ENCODE results near the gene TNN. TPM values are rescaled to one million over a fixed set of nuclear protein-coding genes. Genes with fewer than 3 reads are reported as not detected.
"Not testable (repeated sequence)": the region's sequence is repeated elsewhere in the genome, so short reads cannot be mapped to it uniquely, and the experiment has no call there.

TNN gene
- total and polyA plus RNA-seq, 5 donors from 2014 or later: 0.09 TPM; not detected in 4

GRCh38 chr1:175035865-175036264 is 31.8 kb upstream of the TNN start:
- no peaks in the 10 kb centered on the region for H3K4me1 ChIP-seq (ENCODE audit: control insufficient read depth, insufficient read depth, low read length, poor library complexity, severe bottlenecking)
- H3K27me3 ChIP-seq (ENCODE audit: control insufficient read depth, insufficient read depth, low read length): peaks cover 12% of the 10 kb centered on the region
- Mint-ChIP-seq H3K9me3 (peaks cover 0 to 1% (median 0%) of the 10 kb centered on the region in 7 donors), H3K4me3 (no peak overlapping the region), H3K4me1 (no peaks in the 10 kb centered on the region), H3K36me3 (no peaks in the 10 kb centered on the region), H3K27ac (no peak overlapping the region), H3K27me3 (peaks cover 21% of the 10 kb centered on the region)
- no peak overlapping the region for H3K27ac ChIP-seq (ENCODE audit: insufficient read depth, low read length, poor library complexity, severe bottlenecking)
- no peak overlapping the region for H3K4me3 ChIP-seq (ENCODE audit: low read depth, low read length)
- H3K9me3 ChIP-seq (ENCODE audit: control insufficient read depth in 2 of 2, low read length in 2 of 2): no peaks in the 10 kb centered on the region
- ATAC-seq (ENCODE audit: low read depth in 2 of 2): no peak
- no peak for DNase-seq
- no peaks in the 10 kb centered on the region for H3K36me3 ChIP-seq (ENCODE audit: control insufficient read depth, insufficient read depth, low read length)

GRCh38 chr1:175036476-175036875 is 31.2 kb upstream of the TNN start:
- H3K36me3 ChIP-seq (ENCODE audit: control insufficient read depth, insufficient read depth, low read length): no peaks in the 10 kb centered on the region
- H3K27ac ChIP-seq (ENCODE audit: insufficient read depth, low read length, poor library complexity, severe bottlenecking): no peak overlapping the region
- H3K4me1 ChIP-seq (ENCODE audit: control insufficient read depth, insufficient read depth, low read length, poor library complexity, severe bottlenecking): no peaks in the 10 kb centered on the region
- Mint-ChIP-seq H3K36me3 (no peaks in the 10 kb centered on the region), H3K4me3 (no peak overlapping the region), H3K27me3 (peaks cover 21% of the 10 kb centered on the region), H3K9me3 (peaks cover 0 to 1% (median 0%) of the 10 kb centered on the region in 7 donors), H3K4me1 (no peaks in the 10 kb centered on the region), H3K27ac (no peak overlapping the region)
- no peaks in the 10 kb centered on the region for H3K9me3 ChIP-seq (ENCODE audit: control insufficient read depth in 2 of 2, low read length in 2 of 2)
- H3K4me3 ChIP-seq (ENCODE audit: low read depth, low read length): no peak overlapping the region
- ATAC-seq (ENCODE audit: low read depth in 2 of 2) (no peak), DNase-seq (no peak)
- H3K27me3 ChIP-seq (ENCODE audit: control insufficient read depth, insufficient read depth, low read length): peaks cover 12% of the 10 kb centered on the region

- Mint-ChIP-seq H3K4me3 (no peak overlapping the region), H3K4me1 (no peaks in the 10 kb centered on the region), H3K36me3 (no peaks in the 10 kb centered on the region), H3K27ac (no peak overlapping the region), H3K9me3 (peaks cover 0 to 1% (median 0%) of the 10 kb centered on the region in 7 donors), H3K27me3 (peaks cover 21% of the 10 kb centered on the region)
- no peaks in the 10 kb centered on the region for H3K36me3 ChIP-seq (ENCODE audit: control insufficient read depth, insufficient read depth, low read length)
- peaks cover 12% of the 10 kb centered on the region for H3K27me3 ChIP-seq (ENCODE audit: control insufficient read depth, insufficient read depth, low read length)
- H3K4me3 ChIP-seq (ENCODE audit: low read depth, low read length): no peak overlapping the region
- DNase-seq (no peak), ATAC-seq (ENCODE audit: low read depth in 2 of 2) (no peak)
- H3K9me3 ChIP-seq (ENCODE audit: control insufficient read depth in 2 of 2, low read length in 2 of 2): no peaks in the 10 kb centered on the region
- H3K4me1 ChIP-seq (ENCODE audit: control insufficient read depth, insufficient read depth, low read length, poor library complexity, severe bottlenecking): no peaks in the 10 kb centered on the region
- no peak overlapping the region for H3K27ac ChIP-seq (ENCODE audit: insufficient read depth, low read length, poor library complexity, severe bottlenecking)
These were observed 30.2 kb upstream of the TNN start for GRCh38 chr1:175037416-175037815.

GRCh38 chr1:175040324-175040879 is 27.2 kb upstream of the TNN start:
- Mint-ChIP-seq H3K27me3 (peaks cover 36% of the 10 kb centered on the region), H3K4me3 (no peak overlapping the region), H3K36me3 (no peaks in the 10 kb centered on the region), H3K4me1 (no peaks in the 10 kb centered on the region), H3K27ac (no peak overlapping the region), H3K9me3 (peaks cover 0 to 1% (median 0%) of the 10 kb centered on the region in 7 donors)
- Histone ChIP-seq H3K9me3 (ENCODE audit: control insufficient read depth in 2 of 2, low read length in 2 of 2) (no peaks in the 10 kb centered on the region), H3K27ac (ENCODE audit: insufficient read depth, low read length, poor library complexity, severe bottlenecking) (no peak overlapping the region), H3K4me1 (ENCODE audit: control insufficient read depth, insufficient read depth, low read length, poor library complexity, severe bottlenecking) (no peaks in the 10 kb centered on the region), H3K36me3 (ENCODE audit: control insufficient read depth, insufficient read depth, low read length) (no peaks in the 10 kb centered on the region), H3K27me3 (ENCODE audit: control insufficient read depth, insufficient read depth, low read length) (peaks cover 14% of the 10 kb centered on the region), H3K4me3 (ENCODE audit: low read depth, low read length) (no peak overlapping the region)
- DNase-seq (no peak), ATAC-seq (ENCODE audit: low read depth in 2 of 2) (no peak)

- H3K4me3 Mint-ChIP-seq: no peak overlapping the region
- Histone ChIP-seq H3K4me1 (ENCODE audit: control insufficient read depth, insufficient read depth, low read length, poor library complexity, severe bottlenecking) (no peaks in the 10 kb centered on the region), H3K27me3 (ENCODE audit: control insufficient read depth, insufficient read depth, low read length) (peaks cover 14% of the 10 kb centered on the region), H3K4me3 (ENCODE audit: low read depth, low read length) (no peak overlapping the region), H3K36me3 (ENCODE audit: control insufficient read depth, insufficient read depth, low read length) (no peaks in the 10 kb centered on the region), H3K9me3 (ENCODE audit: control insufficient read depth in 2 of 2, low read length in 2 of 2) (no peaks in the 10 kb centered on the region), H3K27ac (ENCODE audit: insufficient read depth, low read length, poor library complexity, severe bottlenecking) (no peak overlapping the region)
- no peaks in the 10 kb centered on the region for H3K36me3 Mint-ChIP-seq
- peaks cover 0 to 1% (median 0%) of the 10 kb centered on the region in 7 donors for H3K9me3 Mint-ChIP-seq
- DNase-seq: no peak
- H3K27me3 Mint-ChIP-seq: peaks cover 34% of the 10 kb centered on the region
- H3K27ac Mint-ChIP-seq: no peak overlapping the region
- no peaks in the 10 kb centered on the region for H3K4me1 Mint-ChIP-seq
- no peak for ATAC-seq (ENCODE audit: low read depth in 2 of 2)
These were observed 25.0 kb upstream of the TNN start for GRCh38 chr1:175042650-175043049.

- peaks cover 14% of the 10 kb centered on the region for H3K27me3 ChIP-seq (ENCODE audit: control insufficient read depth, insufficient read depth, low read length)
- Mint-ChIP-seq H3K27me3 (peaks cover 39% of the 10 kb centered on the region), H3K9me3 (peaks cover 0 to 1% (median 0%) of the 10 kb centered on the region in 7 donors), H3K27ac (no peak overlapping the region), H3K4me1 (no peaks in the 10 kb centered on the region), H3K4me3 (no peak overlapping the region), H3K36me3 (no peaks in the 10 kb centered on the region)
- H3K9me3 ChIP-seq (ENCODE audit: control insufficient read depth in 2 of 2, low read length in 2 of 2): no peaks in the 10 kb centered on the region
- no peak for DNase-seq
- H3K36me3 ChIP-seq (ENCODE audit: control insufficient read depth, insufficient read depth, low read length): no peaks in the 10 kb centered on the region
- no peak overlapping the region for H3K4me3 ChIP-seq (ENCODE audit: low read depth, low read length)
- H3K4me1 ChIP-seq (ENCODE audit: control insufficient read depth, insufficient read depth, low read length, poor library complexity, severe bottlenecking): no peaks in the 10 kb centered on the region
- ATAC-seq (ENCODE audit: low read depth in 2 of 2): no peak
- no peak overlapping the region for H3K27ac ChIP-seq (ENCODE audit: insufficient read depth, low read length, poor library complexity, severe bottlenecking)
These were observed 23.8 kb upstream of the TNN start for GRCh38 chr1:175043824-175044223.

GRCh38 chr1:175044591-175044990 is 23.0 kb upstream of the TNN start:
- not testable (repeated sequence) for H3K27ac ChIP-seq (ENCODE audit: insufficient read depth, low read length, poor library complexity, severe bottlenecking); H3K36me3 Mint-ChIP-seq; H3K36me3 ChIP-seq (ENCODE audit: control insufficient read depth, insufficient read depth, low read length); H3K4me3 Mint-ChIP-seq; H3K4me3 ChIP-seq (ENCODE audit: low read depth, low read length); DNase-seq; H3K27ac Mint-ChIP-seq; ATAC-seq (ENCODE audit: low read depth in 2 of 2); H3K4me1 Mint-ChIP-seq; H3K9me3 Mint-ChIP-seq; H3K4me1 ChIP-seq (ENCODE audit: control insufficient read depth, insufficient read depth, low read length, poor library complexity, severe bottlenecking); H3K9me3 ChIP-seq (ENCODE audit: control insufficient read depth in 2 of 2, low read length in 2 of 2)
- peaks cover 47% of the 10 kb centered on the region for H3K27me3 Mint-ChIP-seq
- peaks cover 12% of the 10 kb centered on the region for H3K27me3 ChIP-seq (ENCODE audit: control insufficient read depth, insufficient read depth, low read length)

GRCh38 chr1:175045097-175045496 is 22.5 kb upstream of the TNN start:
- ATAC-seq (ENCODE audit: low read depth in 2 of 2): no peak
- Mint-ChIP-seq H3K4me1 (no peaks in the 10 kb centered on the region), H3K4me3 (no peak overlapping the region), H3K36me3 (no peaks in the 10 kb centered on the region), H3K9me3 (peaks cover 0 to 1% (median 0%) of the 10 kb centered on the region in 7 donors), H3K27ac (no peak overlapping the region), H3K27me3 (peaks cover 49% of the 10 kb centered on the region)
- DNase-seq: no peak
- Histone ChIP-seq H3K27me3 (ENCODE audit: control insufficient read depth, insufficient read depth, low read length) (peaks cover 13% of the 10 kb centered on the region), H3K4me1 (ENCODE audit: control insufficient read depth, insufficient read depth, low read length, poor library complexity, severe bottlenecking) (no peaks in the 10 kb centered on the region), H3K36me3 (ENCODE audit: control insufficient read depth, insufficient read depth, low read length) (no peaks in the 10 kb centered on the region), H3K4me3 (ENCODE audit: low read depth, low read length) (no peak overlapping the region), H3K27ac (ENCODE audit: insufficient read depth, low read length, poor library complexity, severe bottlenecking) (no peak overlapping the region), H3K9me3 (ENCODE audit: control insufficient read depth in 2 of 2, low read length in 2 of 2) (no peaks in the 10 kb centered on the region)
